Endothelial cell of umbilical vein (primary cell): ENCODE results near the gene SLC35B4. TPM values are rescaled to one million over a fixed set of nuclear protein-coding genes. Genes with fewer than 3 reads are reported as not detected.

Source experiments
- BruUV-seq: library from RNA; stranded (reverse); fragments of 400-500 nt; replicated peaks from 2 replicates; lab custom pipeline; 2021; lab: Mats Ljungman, UMichigan
- CTCF ChIA-PET: fragments of 300-600, 350-600 bp; sonication (Branson Sonifier 250); formaldehyde crosslinking; loops from one replicate; lab custom pipeline; 2021; ENCODE audit warnings: antibody characterized with exemption, inconsistent platforms; lab: Charles Lee
- POLR2A ChIA-PET: fragments of 300-600, 350-600 bp; sonication (Branson Sonifier 250); formaldehyde crosslinking; loops from one replicate; lab custom pipeline; 2021; ENCODE audit warnings: antibody characterized with exemption, inconsistent platforms; lab: Charles Lee
- DNase-seq: peaks from one replicate; pipeline ENCODE4 v3.0.0-alpha.2; 2011; ENCODE audit warnings: low read depth, low spot score
- FAIRE-seq: peaks from 2 replicates; lab custom pipeline; 2011; peaks lifted over from hg19 to GRCh38; lab: Jason Lieb, UNC
- H2AFZ ChIP-seq: 2 replicates; pipeline ENCODE4 v1.6.0; 2012; ENCODE audit warnings: low read depth, low read length, control low read depth, inconsistent platforms
- H3K27ac ChIP-seq: 2 replicates; pipeline ENCODE4 v1.5.1; 2011; ENCODE audit warnings: low read depth, mild to moderate bottlenecking, control low read depth, low read length, moderate library complexity; ENCODE audit not compliant: insufficient read depth
- H3K27me3 ChIP-seq, 2 experiments: 2 replicates each; pipeline versions ENCODE4 v1.6.0 to v1.6.1; 2011; ENCODE audit warnings: low read length in 2 of 2, mixed read lengths in 1 of 2; ENCODE audit not compliant: control insufficient read depth in 2 of 2, insufficient read depth in 2 of 2
- H3K36me3 ChIP-seq, 2 experiments: 2 replicates in 1 of 2; 3 replicates in 1 of 2; pipeline ENCODE4 v1.5.1; 2011; ENCODE audit warnings: low read length in 2 of 2, mild to moderate bottlenecking in 1 of 2, moderate library complexity in 1 of 2; ENCODE audit not compliant: control insufficient read depth in 2 of 2, insufficient read depth in 2 of 2; ENCODE audit errors: extremely low read depth in 1 of 2
- H3K4me1 ChIP-seq: 3 replicates; pipeline ENCODE4 v1.5.1; 2011; ENCODE audit warnings: mild to moderate bottlenecking, low read length; ENCODE audit not compliant: control insufficient read depth, insufficient read depth; ENCODE audit errors: extremely low read depth
- H3K4me2 ChIP-seq: 2 replicates; pipeline ENCODE4 v1.6.1; 2011; ENCODE audit warnings: low read length, control low read depth, mixed read lengths; ENCODE audit not compliant: insufficient read depth
- H3K4me3 ChIP-seq, 3 experiments: fragments of 200-600 bp in 1 of 3; sonication (generic), shearing (Covaris generic) in 1 of 3; replicated peaks in 1 of 3; 2 replicates each; pipeline ENCODE4 v1.5.1; 2011 to 2016; ENCODE audit warnings: control low read depth in 3 of 3, low read length in 3 of 3, mild to moderate bottlenecking in 2 of 3, inconsistent platforms in 1 of 3, low read depth in 1 of 3, moderate library complexity in 1 of 3; ENCODE audit not compliant: insufficient read depth in 1 of 3
- H3K79me2 ChIP-seq: 2 replicates; pipeline ENCODE4 v1.6.0; 2012; ENCODE audit warnings: low read length, inconsistent platforms; ENCODE audit not compliant: control insufficient read depth, insufficient read depth
- H3K9ac ChIP-seq: replicated peaks from 2 replicates; pipeline ENCODE3; 2011; ENCODE audit warnings: low read length, control low read depth; ENCODE audit not compliant: insufficient read depth; ENCODE audit errors: extremely low read depth
- H3K9me1 ChIP-seq: replicated peaks from 3 replicates; pipeline ENCODE4 v1.6.0; 2011; ENCODE audit warnings: mild to moderate bottlenecking, low read length; ENCODE audit not compliant: control insufficient read depth, insufficient read depth; ENCODE audit errors: extremely low read depth
- H3K9me3 ChIP-seq: replicated peaks from 2 replicates; pipeline ENCODE4 v1.5.1; 2012; ENCODE audit warnings: low read length, inconsistent platforms; ENCODE audit not compliant: control insufficient read depth, insufficient read depth
- H4K20me1 ChIP-seq: replicated peaks from 2 replicates; pipeline ENCODE3; 2011; ENCODE audit warnings: mild to moderate bottlenecking, low read length; ENCODE audit not compliant: control insufficient read depth, insufficient read depth; ENCODE audit errors: extremely low read depth
- CTCF ChIP-seq, 2 donors: IDR thresholded peaks; 1 replicate in 1 of 2; 2 replicates in 1 of 2; pipeline ENCODE4 v1.5.1; 2011; ENCODE audit warnings: low read length in 2 of 2, mild to moderate bottlenecking in 2 of 2, moderate library complexity in 2 of 2, control low read depth in 1 of 2, inconsistent platforms in 1 of 2, low read depth in 1 of 2; ENCODE audit not compliant: insufficient read depth in 1 of 2; ENCODE audit errors: extremely low read depth in 1 of 2
- EZH2 ChIP-seq: IDR thresholded peaks from 2 replicates; pipeline ENCODE4 v1.6.1; 2012; ENCODE audit warnings: borderline replicate concordance, low read depth, mild to moderate bottlenecking, moderate library complexity, low read length, inconsistent platforms; ENCODE audit not compliant: severe bottlenecking
- FOS ChIP-seq: IDR thresholded peaks from 2 replicates; pipeline ENCODE4 v1.6.1; 2011; ENCODE audit warnings: mild to moderate bottlenecking, low read length, moderate library complexity, borderline replicate concordance; ENCODE audit not compliant: insufficient read depth
- GATA2 ChIP-seq: IDR thresholded peaks from 2 replicates; pipeline ENCODE4 v1.7.0; 2011; ENCODE audit warnings: low read depth, mild to moderate bottlenecking, moderate library complexity, mixed read lengths, low read length; ENCODE audit not compliant: insufficient read length, insufficient read depth
- JUN ChIP-seq: IDR thresholded peaks from 2 replicates; pipeline ENCODE4 v1.6.1; 2011; ENCODE audit warnings: borderline replicate concordance, low read depth; ENCODE audit not compliant: insufficient read length, insufficient read depth
- MAX ChIP-seq: IDR thresholded peaks from 2 replicates; pipeline ENCODE4 v1.6.1; 2011; ENCODE audit not compliant: insufficient read depth, insufficient read length
- MYC ChIP-seq: IDR thresholded peaks from one replicate; pipeline ENCODE4 v1.6.1; 2011; ENCODE audit warnings: mild to moderate bottlenecking, low read depth, low read length
- POLR2A ChIP-seq: IDR thresholded peaks from 2 replicates; pipeline ENCODE4 v1.6.1; 2012; ENCODE audit warnings: low read depth, mild to moderate bottlenecking, control low read depth, low read length
- POLR2AphosphoS5 ChIP-seq: IDR thresholded peaks from 2 replicates; pipeline ENCODE4 v1.6.1; 2012; ENCODE audit warnings: low read depth, mild to moderate bottlenecking, control low read depth, low read length, moderate library complexity; ENCODE audit not compliant: insufficient read depth
- dilution Hi-C: fragments of 300-500 bp; cut with MboI; formaldehyde crosslinking; loops from one replicate; pipeline ENCODE4 v1.15.0; 2019; ENCODE audit warnings: low sequenced_read_pairs; ENCODE audit not compliant: extremely low pct_ligation_motif_present
- intact Hi-C: fragments of 100-400 bp; cut with micrococcal nuclease; formaldehyde crosslinking; loops from one replicate; pipeline ENCODE4 v1.10.0; 2022
- polyA plus RNA-seq, 4 experiments: library from polyadenylated mRNA; depleted of rRNA in 3 of 4; stranded (reverse) in 3 of 4; unstranded in 1 of 4; fragments of >200 nt; gene quantifications; 2 replicates each; pipeline versions ENCODE4 v1.2.1 to v1.2.3, GENCODE V29; 2011 to 2012; ENCODE audit warnings: missing spikeins in 1 of 4
- total RNA-seq: library from RNA; stranded (reverse); gene quantifications from 2 replicates; pipeline ENCODE4 v1.2.3, GENCODE V29; 2021

SLC35B4 gene
- total and polyA plus RNA-seq, 2 donors (not counting 3 experiments of a cell fraction or from before 2014, with no cell fraction given) = 17.5 to 20.2 TPM

GRCh38 chr7:134246347-134246746 lies 70.4 kb downstream of the SLC35B4 start:
- FAIRE-seq = no peak
- Histone ChIP-seq H4K20me1 (no peaks in the 10 kb centered on the region), H3K4me3 (no peak overlapping the region), H3K27me3 (peaks cover 2 to 4% of the 10 kb centered on the region in 2 experiments), H3K27ac (no peak overlapping the region), H3K4me2 (no peak overlapping the region), H3K79me2 (no peaks in the 10 kb centered on the region), H3K9ac (no peak overlapping the region), H3K4me1 (no peaks in the 10 kb centered on the region), H3K36me3 (no peaks in the 10 kb centered on the region), H3K9me1 (no peaks in the 10 kb centered on the region), H3K9me3 (no peaks in the 10 kb centered on the region), H2AFZ (no peak overlapping the region)
- ChIA-PET POLR2A (no interaction called here), CTCF (no interaction called here)
- DNase-seq = no peak
- TF ChIP-seq FOS = no peak
- no peak for TF ChIP-seq POLR2AphosphoS5
- no peak for TF ChIP-seq GATA2
- TF ChIP-seq EZH2 = no peak
- no peak for TF ChIP-seq POLR2A
- TF ChIP-seq JUN = no peak
- no peak for TF ChIP-seq CTCF (IDR thresholded peaks at IDR 0.05; ENCODE audit: extremely low read depth in 1 of 2, insufficient read depth in 1 of 2, low read depth in 1 of 2, low read length in 2 of 2)
- no peak for TF ChIP-seq MAX
- TF ChIP-seq MYC = no peak
- intact Hi-C loops = no loop called here
- dilution Hi-C loops = no loop called here
- BruUV-seq = no TSS peak
